H4 (cell line): ENCODE results near the gene USP28. TPM values are rescaled to one million over a fixed set of nuclear protein-coding genes. Genes with fewer than 3 reads are reported as not detected.

Source experiments
- DNase-seq: peaks from one replicate; pipeline ENCODE4 v3.0.0-alpha.2; 2015; ENCODE audit warnings: low spot score
- total RNA-seq: library from RNA; depleted of rRNA; stranded (reverse); fragments of >200 nt; shearing (Covaris generic); gene quantifications from 2 replicates; pipeline ENCODE4 v1.2.3, GENCODE V29; 2014

Gene USP28
- total RNA-seq, 1 experiment from 2014 or later: 32.0 TPM

DNA sequence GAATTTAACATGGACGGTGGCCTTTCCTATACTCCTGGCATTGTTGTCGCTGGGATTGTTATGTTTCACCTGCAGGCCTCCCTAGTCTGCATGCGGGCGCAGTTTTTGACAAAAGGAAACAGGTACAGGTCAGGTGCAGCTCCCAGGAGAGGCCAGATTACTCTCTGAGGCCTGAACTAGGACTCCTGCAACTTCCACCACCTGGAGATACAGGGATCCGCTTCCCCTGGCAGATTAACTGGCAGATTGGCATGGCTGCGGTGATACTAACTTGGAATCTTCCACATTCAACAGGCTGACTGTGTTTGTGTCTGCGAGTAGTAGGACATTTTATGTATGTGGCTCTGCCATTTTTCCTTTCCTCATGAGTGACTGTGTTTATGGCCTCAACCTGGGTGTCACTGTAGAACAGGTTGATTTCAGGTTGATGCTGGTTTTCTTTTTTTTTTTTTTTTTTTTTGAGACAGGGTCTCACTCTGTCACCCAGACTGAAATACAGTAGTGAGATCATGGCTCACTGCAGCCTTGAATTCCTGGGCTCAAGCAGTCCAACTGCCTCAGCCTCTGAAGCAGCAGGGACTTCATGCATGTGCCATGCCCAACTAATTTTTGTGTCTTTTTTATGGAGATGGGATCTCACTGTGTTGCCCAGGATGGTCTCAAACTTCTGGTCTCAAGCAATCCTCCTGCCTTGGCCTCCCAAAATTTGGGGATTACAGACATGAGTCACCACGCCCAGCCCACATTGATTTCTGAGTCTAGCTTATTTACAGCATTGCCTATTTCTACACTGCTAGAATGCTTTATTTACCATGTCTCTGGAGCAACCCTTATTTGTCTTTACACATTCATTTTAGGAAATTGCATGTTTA lies 1.7 kb upstream of the USP28 start:
- DNase-seq: no peak

DNA sequence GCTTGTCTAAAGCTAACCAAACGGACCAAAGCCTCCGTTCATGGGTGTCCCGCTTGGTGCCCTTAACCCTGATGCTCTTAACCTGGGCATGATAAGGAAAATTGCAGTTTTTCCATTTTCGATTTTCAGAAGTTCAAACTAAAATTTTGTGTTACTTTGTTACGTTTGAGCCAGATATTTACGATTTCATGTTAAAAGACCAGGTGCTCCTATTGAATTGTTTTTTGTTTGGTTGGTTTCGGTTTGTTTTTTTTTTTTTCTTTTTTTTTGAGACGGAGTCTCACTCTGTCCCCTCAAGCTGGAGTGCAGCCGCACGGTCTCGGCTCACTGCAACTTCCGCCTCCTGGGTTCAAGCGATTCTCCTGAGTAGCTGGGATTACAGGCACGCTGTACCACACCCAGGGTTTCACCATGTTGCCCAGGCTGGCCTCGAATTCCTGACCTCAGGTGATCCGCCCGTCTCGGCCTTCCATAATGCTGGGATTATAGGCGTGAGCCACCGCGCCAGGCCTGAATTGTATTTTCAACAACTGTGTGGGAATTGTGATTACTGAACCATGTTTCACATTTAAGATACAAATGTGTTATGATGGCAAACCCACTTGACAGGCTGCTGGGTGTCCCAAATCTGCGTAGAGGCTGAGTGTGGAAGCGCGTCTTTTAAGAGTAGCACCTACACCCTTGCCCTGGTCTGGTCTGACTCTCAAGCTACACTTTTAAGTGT lies 864 bp upstream of the USP28 start:
- DNase-seq: no peak

DNA sequence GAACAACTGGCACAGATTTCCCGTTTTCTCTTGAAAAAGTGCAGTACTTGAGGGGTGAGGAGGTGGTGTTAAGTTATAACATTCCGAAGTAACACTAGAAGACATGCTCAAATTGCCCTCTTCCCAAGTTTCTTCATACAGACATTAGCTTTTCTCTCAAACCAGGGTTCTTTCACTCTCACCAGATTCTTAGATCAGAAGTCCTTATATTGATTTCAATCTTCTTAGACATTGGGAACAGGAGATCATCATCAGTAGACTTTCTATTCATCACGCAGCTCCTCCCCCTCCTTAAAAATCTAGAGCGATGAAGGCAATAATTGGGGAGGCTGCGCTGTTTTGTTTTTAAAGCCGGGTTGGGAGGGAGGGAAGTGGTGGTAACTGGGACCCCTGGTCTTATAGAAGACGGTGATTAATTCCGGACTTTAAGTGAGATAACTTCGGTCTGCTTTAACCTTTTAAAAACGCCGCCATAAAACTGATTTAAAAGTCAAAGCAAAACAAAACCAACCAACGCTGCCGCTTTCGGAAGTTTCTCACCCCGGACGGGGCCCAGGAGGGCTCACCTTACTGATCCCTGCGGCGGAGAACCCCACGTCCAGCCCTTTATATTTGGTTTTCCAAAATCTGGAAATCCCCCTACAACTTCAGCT lies 665 bp downstream of the USP28 start:
- no peak for DNase-seq

DNA sequence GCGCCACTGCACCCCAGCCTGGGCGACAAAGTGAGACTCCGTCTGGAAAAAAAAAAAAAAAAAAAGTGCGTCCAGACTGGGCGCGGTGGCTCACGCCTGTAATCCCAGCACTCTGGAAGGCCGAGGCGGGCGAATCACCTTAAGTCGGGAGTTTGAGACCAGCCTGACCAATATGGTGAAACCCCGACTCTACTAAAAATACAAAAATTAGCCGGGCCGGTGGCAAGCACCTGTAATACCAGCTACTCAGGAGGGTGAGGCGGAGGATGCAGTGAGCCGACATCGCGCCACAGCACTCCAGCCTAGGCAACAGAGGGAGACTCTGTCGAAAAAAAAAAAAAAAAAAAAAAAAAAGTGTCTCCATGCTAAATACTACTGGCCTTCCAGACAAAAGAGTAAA lies 1.3 kb downstream of the USP28 start:
- DNase-seq: no peak

DNA sequence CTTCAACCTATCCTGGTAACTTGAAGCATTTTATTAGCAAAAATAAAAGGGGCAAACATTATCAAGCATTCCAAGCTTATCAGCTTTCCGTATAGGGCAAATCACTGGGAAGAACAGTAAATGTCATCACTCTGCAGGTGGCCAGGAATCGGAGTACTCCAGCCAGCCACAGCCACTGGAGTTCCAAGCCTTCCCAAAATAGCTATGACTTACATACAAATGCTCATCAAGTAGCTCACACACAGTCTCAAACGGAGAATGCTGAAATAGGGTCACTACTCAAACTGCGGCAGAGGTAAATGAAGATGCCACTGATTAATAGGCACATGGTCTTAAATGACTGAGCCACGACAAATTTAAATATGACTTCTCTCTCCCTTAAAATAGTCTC lies 2.1 kb downstream of the USP28 start:
- DNase-seq: no peak

DNA sequence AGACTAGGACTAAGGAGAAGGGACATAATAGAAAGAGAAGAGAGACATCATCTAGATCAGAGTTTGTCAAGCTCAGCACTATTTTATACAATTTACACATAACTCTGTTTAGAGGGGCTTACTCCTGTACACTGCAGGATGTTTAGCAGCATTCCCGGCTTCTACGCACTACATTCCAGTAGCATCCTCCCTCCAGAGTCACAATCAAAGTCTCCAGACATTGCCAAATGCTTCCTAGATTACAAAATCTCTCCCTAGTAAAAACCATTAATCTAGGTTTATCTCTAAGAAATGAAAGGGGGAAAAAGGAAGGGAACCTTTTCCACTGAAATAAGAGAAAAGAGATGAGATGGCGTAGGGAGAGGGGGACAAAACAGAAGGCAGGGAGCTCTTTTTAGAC lies 4.0 kb downstream of the USP28 start:
- no peak for DNase-seq

DNA sequence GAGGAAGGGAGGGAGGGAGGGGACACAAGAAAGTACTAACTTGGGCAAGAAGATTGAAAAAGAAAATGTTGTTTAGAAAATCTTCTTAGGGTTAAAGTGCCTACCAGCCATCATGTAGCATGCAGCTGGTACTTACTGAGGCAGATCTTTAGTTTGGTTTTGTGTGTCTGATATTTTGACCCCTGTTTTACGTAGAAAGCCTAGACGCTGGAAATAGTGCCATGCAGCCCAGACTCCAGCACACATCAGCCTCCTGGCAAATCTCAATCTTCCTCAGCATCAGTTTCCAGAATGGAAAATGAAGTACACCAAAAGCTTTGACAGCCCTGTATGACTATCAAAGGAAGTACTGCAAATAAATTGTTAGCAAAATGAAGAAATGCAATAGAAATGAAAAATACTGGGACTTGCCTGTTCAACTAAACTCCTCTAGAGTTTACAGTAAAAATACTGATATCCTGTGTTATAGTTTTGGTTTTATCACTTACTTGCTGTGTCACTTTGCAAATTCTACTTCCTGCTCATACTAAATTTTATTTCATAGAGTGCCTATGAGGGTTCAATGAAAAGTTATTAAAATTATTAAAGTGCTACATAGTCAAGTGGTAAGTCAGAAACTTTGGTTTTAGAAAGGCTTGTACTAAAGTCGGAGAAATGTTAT lies 7.4 kb downstream of the USP28 start:
- DNase-seq: no peak

DNA sequence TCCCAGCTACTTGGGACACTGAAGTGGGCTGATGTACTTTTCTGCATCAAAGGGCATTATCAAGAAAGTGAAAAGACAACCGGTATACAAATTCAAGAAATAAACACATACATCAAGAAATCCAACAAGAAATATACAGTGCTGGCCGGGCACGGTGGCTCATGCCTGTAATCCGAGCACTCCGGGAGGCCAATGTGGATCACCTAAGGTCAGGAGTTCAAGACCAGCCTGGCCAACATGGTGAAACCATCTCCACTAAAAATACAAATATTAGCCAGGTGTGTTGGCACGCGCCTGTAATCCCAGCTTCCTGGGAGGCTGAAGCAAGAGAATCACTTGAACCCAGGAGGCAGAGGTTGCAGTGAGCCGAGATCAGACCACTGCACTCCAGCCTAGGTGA lies 9.5 kb downstream of the USP28 start:
- no peak for DNase-seq

DNA sequence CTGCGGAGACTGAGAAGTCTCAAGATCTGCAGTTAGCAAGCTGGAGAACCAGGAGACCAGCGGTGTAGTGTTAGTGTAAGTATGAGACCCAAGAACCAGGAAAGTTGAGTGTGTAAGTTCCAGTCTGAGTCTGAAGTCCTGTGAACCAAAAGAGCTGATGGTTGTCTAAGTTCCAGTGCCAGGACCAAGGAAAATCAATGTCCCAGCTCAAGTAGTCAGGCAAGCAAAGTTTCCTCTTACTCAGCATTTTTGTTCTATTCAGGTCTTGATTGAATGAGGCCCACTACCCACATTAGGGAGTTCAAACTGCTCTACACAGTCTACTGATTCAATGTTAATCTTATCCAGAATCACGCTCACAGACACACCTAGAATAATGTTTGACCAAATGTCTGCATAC lies 11.0 kb downstream of the USP28 start:
- no peak for DNase-seq

DNA sequence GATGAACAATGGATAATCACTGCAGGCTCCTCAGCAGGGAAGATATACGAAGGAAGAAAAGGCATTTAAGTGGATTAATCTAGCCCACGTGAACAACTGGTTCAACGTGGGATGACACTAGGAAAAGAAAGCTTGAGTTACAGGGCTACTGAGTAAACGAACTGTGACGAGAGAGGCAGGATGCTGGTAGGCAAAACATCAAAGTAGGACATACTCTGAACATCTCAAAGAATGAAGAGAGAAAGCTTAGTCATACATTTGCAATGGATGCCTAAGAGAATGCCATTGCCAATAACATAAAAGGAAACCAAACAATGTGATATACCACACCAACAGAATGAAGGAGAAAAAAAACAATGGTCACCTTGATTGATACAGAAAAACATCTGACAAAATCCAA lies 12.9 kb downstream of the USP28 start:
- no peak for DNase-seq

DNA sequence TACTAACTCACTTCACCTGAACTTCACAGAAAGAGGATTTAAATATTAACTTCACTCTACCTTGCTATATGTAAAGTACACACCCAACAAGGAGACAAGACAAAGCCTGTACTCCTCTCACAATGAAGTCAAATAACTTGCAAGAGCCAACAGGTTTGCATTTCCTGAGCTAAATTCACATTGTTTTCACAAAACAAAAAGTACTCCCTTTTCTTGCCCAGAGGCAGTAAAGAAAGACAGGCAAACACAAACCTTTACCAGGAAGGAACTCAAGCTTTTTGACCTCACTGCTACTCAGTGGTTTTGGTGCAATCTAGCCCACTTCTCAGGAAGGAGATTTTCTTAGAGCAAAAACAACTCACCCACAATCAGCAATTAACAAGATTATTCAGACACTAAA lies 15.7 kb downstream of the USP28 start:
- DNase-seq: no peak

DNA sequence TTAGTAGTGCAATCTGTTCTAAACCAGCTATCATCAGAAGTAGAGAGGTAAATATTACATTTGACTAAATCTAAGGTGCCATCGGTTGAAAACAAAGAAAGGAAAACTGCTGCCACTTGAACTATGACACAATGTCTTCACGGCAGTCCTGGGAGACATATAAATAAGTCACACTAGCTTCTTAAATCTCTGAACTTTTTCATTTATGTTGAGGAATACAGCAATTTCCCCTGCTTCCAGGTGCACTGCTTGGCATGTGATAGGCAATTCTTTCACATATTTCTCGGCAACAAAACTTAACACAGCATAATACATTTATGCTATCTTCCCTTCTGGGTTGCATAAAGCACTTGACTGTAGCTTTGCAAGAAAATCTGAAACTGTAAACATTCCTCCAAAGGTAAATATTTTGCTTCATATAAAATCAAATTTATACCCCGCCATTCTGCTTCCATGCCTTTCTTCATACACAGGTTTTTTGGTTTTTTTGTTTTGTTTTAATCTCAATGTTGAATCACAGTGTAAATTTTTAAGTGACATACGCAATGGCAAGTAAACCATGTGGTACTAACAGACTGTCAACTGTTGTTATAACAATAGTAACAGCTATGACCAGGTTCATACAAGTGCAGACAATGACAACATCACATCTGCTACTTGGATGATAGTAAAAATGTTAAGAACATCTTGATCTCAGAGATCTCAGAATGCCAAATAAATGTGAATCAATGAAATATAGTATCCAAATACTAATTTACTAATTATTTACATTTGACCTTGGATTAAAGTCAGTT lies 18.2 kb downstream of the USP28 start:
- DNase-seq: no peak

DNA sequence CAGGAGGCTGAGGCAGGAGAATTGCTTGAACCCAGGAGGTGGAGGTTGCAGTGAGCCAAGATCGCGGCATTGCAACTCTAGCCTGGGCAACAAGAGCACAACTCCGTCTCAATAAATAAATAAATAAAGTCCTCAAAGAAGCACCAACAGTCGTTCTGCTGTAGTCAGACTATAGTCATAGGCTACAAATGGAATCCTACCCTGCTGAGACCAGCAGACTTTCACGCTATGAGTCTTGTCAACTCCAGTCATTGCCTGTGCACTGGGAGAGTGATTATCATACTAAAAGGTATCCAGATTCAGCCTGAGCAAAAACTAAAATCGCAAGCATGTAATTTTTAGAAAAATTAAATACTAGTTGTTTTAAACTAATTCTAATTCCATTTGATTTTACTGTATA lies 19.6 kb downstream of the USP28 start:
- no peak for DNase-seq

DNA sequence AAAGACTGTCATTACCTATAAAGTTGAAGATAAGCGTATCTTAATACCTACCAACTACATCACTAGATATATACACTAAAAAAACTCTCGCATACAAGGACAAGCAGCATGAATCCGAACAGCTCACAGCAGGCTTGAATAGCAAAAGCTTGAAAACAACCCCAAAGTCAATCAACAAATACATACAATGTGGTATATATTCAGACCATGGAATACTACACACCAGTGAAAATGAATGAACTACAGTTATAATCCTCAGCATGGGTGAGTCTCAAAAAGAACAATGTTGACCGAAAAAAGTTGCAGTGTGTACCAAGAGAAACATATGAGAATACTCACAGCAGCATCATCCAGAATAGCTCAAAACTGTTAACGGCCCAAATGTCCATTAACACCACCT lies 25.2 kb downstream of the USP28 start:
- no peak for DNase-seq

DNA sequence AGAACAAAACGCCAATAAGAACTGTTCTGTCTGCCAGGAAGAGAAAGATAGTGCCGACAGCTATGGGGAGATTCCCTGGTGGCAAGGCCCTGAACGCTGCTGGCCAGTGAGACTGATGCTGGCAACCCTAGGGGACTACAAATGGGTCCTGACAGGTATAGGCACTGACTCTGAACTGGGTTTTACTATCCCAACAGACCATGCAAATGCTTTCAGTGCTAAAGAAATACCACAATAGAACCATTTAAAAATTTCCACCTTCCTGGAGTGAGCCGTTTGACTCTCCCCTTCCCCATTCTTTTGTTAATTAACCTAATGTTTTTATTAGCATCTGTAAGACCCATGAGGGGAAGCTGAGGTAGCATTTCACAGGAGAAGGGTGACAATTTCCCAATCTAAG lies 25.7 kb downstream of the USP28 start:
- no peak for DNase-seq

DNA sequence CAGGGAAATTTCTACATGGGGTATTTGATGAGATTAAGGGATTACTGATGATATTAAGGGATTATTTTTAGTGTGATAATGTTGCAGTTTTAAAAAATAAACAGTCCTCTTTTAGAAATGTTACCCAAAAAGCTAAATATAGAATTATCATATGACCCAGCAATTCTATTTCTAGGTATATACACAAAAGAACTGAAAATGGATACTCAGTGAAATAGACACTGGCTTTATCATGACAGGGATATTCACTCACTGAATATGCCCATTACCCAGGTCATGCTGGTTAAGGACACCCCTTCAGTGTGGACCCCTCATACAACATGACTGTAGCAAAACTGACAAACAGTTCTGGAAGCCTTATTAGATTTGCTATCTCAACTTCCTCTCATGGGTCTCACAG lies 27.8 kb downstream of the USP28 start:
- DNase-seq: no peak

DNA sequence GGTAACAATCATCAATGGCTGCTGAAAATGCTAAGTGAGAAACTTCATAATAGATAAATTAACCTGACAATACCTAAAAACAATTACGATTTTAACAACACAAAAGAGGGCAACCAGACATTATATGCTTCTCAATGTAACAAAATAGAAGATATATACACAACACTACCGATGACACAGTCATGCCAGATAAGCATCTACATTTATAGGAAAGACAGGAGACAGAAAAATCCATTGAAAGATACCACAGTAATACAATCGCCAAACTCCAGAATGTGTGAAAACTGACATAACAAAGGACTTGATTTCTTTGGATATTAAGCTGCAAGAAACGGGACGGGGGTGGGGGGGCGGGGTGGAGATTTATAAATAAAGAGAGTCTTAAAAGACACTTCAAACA lies 28.3 kb downstream of the USP28 start:
- no peak for DNase-seq

DNA sequence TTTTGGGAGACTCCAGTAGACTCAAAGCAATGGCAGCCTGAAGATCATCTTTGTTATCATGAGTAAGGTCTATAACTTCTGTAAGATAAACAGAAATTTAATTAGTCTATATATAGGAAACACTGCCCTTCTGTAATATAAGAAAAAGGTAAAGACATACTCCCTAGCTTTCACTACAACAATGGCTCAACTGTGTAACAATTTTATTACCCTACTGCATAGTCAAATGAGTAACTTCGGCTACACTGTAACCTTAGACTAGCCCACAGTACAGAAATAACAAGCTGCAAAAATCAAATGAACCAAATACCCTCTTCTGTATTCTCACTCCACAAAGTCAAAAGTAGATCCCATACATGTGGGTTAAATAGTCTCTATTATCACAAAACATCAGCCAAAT lies 33.7 kb downstream of the USP28 start:
- no peak for DNase-seq

DNA sequence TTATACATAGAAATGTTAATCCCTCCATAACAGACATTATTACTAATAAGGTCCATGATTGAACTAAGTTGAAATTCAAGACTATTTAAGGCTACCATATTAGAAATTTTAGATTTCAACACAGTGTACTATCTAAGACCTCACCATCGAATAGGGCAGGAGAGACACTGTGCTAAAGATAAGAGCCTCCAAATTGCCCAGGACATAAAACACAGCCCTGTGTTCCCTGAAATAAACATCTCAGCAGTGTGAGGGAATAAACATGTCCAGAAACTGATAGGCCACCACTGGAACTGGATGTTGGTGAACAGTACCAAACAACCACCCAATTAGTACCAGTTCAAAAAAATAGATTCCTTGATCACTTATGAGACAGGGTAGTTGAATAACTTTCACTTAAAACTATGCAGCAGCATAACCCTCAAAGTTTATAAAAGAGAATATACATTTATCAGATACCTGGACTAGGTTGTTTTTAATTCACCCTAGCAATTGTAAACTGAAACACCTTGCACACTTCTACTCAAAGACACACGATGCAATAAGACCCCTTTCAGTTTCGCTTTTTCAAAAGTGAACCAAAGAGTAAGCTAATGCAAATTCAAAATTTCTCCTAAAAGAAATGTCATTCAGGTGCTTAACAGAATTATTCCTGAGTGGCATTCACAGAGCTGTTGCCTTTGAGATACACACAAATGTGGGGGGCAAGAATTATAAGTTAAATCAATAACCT lies 34.3 kb downstream of the USP28 start:
- DNase-seq: no peak

DNA sequence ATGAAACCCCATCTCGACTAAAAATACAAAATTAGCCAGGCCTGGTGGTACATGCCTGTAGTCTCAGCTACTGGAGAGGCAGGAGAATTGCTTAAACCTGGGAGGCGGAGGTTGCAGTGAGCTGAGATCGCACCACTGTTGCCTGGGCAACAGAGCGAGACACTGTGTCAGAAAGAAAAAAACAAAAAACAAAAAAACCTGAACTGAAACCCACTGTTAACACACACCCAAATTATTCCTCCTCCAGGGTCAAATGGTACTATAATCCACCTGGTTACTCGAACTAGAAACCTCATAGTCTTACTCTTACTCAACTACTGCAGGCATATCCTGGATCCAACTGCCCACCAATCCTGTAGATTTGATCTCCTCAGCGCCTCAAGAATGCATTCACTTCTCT lies 35.5 kb downstream of the USP28 start:
- DNase-seq: no peak

DNA sequence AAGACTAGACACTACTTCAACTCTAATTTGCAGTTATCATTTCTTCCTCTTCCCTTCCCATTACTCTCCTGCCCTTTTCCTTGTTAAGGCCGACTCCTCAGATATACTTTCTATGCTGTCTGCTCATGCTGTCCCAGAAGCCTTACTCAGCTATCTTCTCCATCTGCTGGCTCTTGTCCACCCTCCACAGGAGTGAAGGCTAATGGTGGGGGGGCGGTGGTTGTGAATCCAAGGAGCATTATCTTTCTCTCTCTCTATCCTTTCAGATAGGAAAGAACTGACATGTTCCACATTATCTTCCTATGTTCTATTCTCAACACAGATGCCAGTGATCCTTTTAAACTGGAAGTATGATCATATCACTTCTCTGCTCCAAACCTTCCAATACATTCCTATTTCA lies 37.4 kb downstream of the USP28 start:
- DNase-seq: no peak
